Kidney epithelial cell (primary cell): ENCODE data around the gene PCCA. TPM values are rescaled to one million over a fixed set of nuclear protein-coding genes. Genes with fewer than 3 reads are reported as not detected.

Experiments
- DNase-seq: peaks from one replicate; pipeline ENCODE4 v3.0.0-alpha.2; 2010; ENCODE audit warnings: low read depth
- H3K27me3 ChIP-seq: 2 replicates; pipeline ENCODE4 v1.6.0; 2011; ENCODE audit warnings: low read length; ENCODE audit not compliant: control insufficient read depth, insufficient read depth
- H3K36me3 ChIP-seq: 2 replicates; pipeline ENCODE4 v1.5.1; 2011; ENCODE audit warnings: low read length; ENCODE audit not compliant: control insufficient read depth, insufficient read depth
- H3K4me3 ChIP-seq: 2 replicates; pipeline ENCODE4 v1.5.1; 2011; ENCODE audit warnings: low read depth, mild to moderate bottlenecking, control low read depth, low read length
- total RNA-seq: library from RNA; depleted of rRNA; stranded (reverse); fragments of >200 nt; gene quantifications from 2 replicates; pipeline ENCODE4 v1.2.3, GENCODE V29; 2015
- TF ChIP-seq, protein P1 (sequence below): IDR thresholded peaks from 2 replicates; pipeline ENCODE4 v1.5.1; 2011; ENCODE audit warnings: mild to moderate bottlenecking, moderate library complexity, low read length, control low read depth, inconsistent platforms; ENCODE audit not compliant: insufficient read depth, poor library complexity, severe bottlenecking

The PCCA gene
- total RNA-seq, 1 donor from 2014 or later = 15.7 TPM

GRCh38 chr13:100543872-100544602 is 455.1 kb downstream of the PCCA start:
- no peaks in the 10 kb centered on the region for H3K27me3 ChIP-seq
- H3K4me3 ChIP-seq = no peak overlapping the region
- H3K36me3 ChIP-seq = no peaks in the 10 kb centered on the region
- DNase-seq = peak; percentile 14
- TF ChIP-seq, protein P1, sequence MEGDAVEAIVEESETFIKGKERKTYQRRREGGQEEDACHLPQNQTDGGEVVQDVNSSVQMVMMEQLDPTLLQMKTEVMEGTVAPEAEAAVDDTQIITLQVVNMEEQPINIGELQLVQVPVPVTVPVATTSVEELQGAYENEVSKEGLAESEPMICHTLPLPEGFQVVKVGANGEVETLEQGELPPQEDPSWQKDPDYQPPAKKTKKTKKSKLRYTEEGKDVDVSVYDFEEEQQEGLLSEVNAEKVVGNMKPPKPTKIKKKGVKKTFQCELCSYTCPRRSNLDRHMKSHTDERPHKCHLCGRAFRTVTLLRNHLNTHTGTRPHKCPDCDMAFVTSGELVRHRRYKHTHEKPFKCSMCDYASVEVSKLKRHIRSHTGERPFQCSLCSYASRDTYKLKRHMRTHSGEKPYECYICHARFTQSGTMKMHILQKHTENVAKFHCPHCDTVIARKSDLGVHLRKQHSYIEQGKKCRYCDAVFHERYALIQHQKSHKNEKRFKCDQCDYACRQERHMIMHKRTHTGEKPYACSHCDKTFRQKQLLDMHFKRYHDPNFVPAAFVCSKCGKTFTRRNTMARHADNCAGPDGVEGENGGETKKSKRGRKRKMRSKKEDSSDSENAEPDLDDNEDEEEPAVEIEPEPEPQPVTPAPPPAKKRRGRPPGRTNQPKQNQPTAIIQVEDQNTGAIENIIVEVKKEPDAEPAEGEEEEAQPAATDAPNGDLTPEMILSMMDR = no peak

- H3K36me3 ChIP-seq = no peaks in the 10 kb centered on the region
- no peaks in the 10 kb centered on the region for H3K27me3 ChIP-seq
- TF ChIP-seq, protein P1 = no peak
- no peak for DNase-seq
- H3K4me3 ChIP-seq = no peak overlapping the region
Measured at GRCh38 chr13:100544866-100545683, 456.2 kb downstream of the PCCA start.

GRCh38 chr13:100545684-100546061 is 456.8 kb downstream of the PCCA start:
- no peaks in the 10 kb centered on the region for H3K27me3 ChIP-seq
- no peak for DNase-seq
- no peaks in the 10 kb centered on the region for H3K36me3 ChIP-seq
- TF ChIP-seq, protein P1 = no peak
- no peak overlapping the region for H3K4me3 ChIP-seq

GRCh38 chr13:100546713-100547405 is 458.0 kb downstream of the PCCA start:
- TF ChIP-seq, protein P1 = no peak
- Histone ChIP-seq H3K4me3 (no peak overlapping the region), H3K36me3 (no peaks in the 10 kb centered on the region), H3K27me3 (no peaks in the 10 kb centered on the region)
- DNase-seq = no peak

GRCh38 chr13:100547791-100548201 is 458.9 kb downstream of the PCCA start:
- Histone ChIP-seq H3K36me3 (no peaks in the 10 kb centered on the region), H3K27me3 (no peaks in the 10 kb centered on the region), H3K4me3 (no peak overlapping the region)
- no peak for DNase-seq
- TF ChIP-seq, protein P1 = no peak
